B cell (primary cell): ENCODE measurements around the gene MYH10. TPM values are rescaled to one million over a fixed set of nuclear protein-coding genes. Genes with fewer than 3 reads are reported as not detected.

Source experiments
- ATAC-seq: fragments of 200-7000 bp; cut with Tn5 transposase; one replicate; pipeline ENCODE4 v1.10.0; 2021; ENCODE audit warnings: low read depth, mild to moderate bottlenecking, moderate number of reproducible peaks, moderate library complexity
- CTCF ChIA-PET: fragments of 350-600 bp; sonication (Branson Sonifier 250); formaldehyde crosslinking; loops from one replicate; lab custom pipeline; 2021; ENCODE audit warnings: antibody characterized with exemption, inconsistent platforms; lab: Charles Lee
- POLR2A ChIA-PET: fragments of 350-600 bp; sonication (Branson Sonifier 250); formaldehyde crosslinking; loops from one replicate; lab custom pipeline; 2021; ENCODE audit warnings: antibody characterized with exemption; lab: Charles Lee
- DNase-seq: peaks from one replicate; pipeline ENCODE4 v3.0.0; 2013
- H2AFZ ChIP-seq: 2 replicates; pipeline ENCODE4 v1.6.1; 2012; ENCODE audit warnings: mild to moderate bottlenecking, low read depth, low read length; ENCODE audit not compliant: insufficient read depth, poor library complexity, severe bottlenecking
- H3K27ac ChIP-seq, 2 donors: 1 replicate in 1 of 2; 2 replicates in 1 of 2; pipeline ENCODE4 v1.5.1; 2012 to 2013; ENCODE audit warnings: low read length in 2 of 2, mild to moderate bottlenecking in 2 of 2, moderate library complexity in 1 of 2
- H3K27me3 ChIP-seq, 4 experiments: fragments of 200-600 bp in 1 of 4; sonication (generic) in 1 of 4; replicated peaks in 1 of 4; 1 replicate in 2 of 4; 2 replicates in 2 of 4; pipeline versions ENCODE4 v1.6.1 to v1.7.0; 2013 to 2016; ENCODE audit warnings: low read length in 3 of 4, mild to moderate bottlenecking in 2 of 4, mixed read lengths in 1 of 4, moderate library complexity in 1 of 4; ENCODE audit not compliant: insufficient read depth in 4 of 4, control insufficient read depth in 3 of 4; ENCODE audit errors: control extremely low read depth in 1 of 4
- H3K36me3 ChIP-seq, 2 experiments: replicated peaks in 1 of 2; 1 replicate in 1 of 2; 2 replicates in 1 of 2; pipeline versions ENCODE4 v1.6.1 to v1.7.1; 2013; ENCODE audit warnings: low read length in 1 of 2; ENCODE audit not compliant: insufficient read depth in 2 of 2, control insufficient read depth in 1 of 2; ENCODE audit errors: control extremely low read depth in 1 of 2, extremely low read depth in 1 of 2
- H3K4me1 ChIP-seq, 2 donors: fragments of 200-600 bp in 1 of 2; sonication (generic) in 1 of 2; 1 replicate in 1 of 2; 2 replicates in 1 of 2; pipeline versions ENCODE4 v1.5.1 to v1.6.1; 2013 to 2017; ENCODE audit warnings: low read length in 2 of 2; ENCODE audit not compliant: control insufficient read depth in 2 of 2, insufficient read depth in 2 of 2
- H3K4me2 ChIP-seq: replicated peaks from 2 replicates; pipeline ENCODE3; 2012; ENCODE audit warnings: mild to moderate bottlenecking, low read depth, low read length; ENCODE audit not compliant: poor library complexity, severe bottlenecking
- H3K4me3 ChIP-seq, 5 experiments: fragments of 200-600 bp in 1 of 5; sonication (generic) in 1 of 5; 1 replicate in 3 of 5; 2 replicates in 2 of 5; pipeline versions ENCODE4 v1.5.1 to v1.7.0; 2011 to 2016; ENCODE audit warnings: low read length in 4 of 5, mild to moderate bottlenecking in 4 of 5, low read depth in 2 of 5, control low read depth in 1 of 5, moderate library complexity in 1 of 5; ENCODE audit not compliant: insufficient read depth in 1 of 5; ENCODE audit errors: control extremely low read depth in 1 of 5, extremely low read depth in 1 of 5
- H3K79me2 ChIP-seq: fragments of 200-600 bp; sonication (generic); one replicate; pipeline ENCODE4 v1.6.0; 2016; ENCODE audit warnings: low read length; ENCODE audit not compliant: control insufficient read depth, insufficient read depth
- H3K9ac ChIP-seq: fragments of 200-600 bp; sonication (generic); 2 replicates; pipeline ENCODE4 v1.6.1; 2017; ENCODE audit warnings: mild to moderate bottlenecking, low read length, moderate library complexity
- H3K9me3 ChIP-seq, 3 donors: one replicate each; pipeline versions ENCODE4 v1.6.1 to v1.7.1; 2013; ENCODE audit warnings: low read length in 2 of 3; ENCODE audit not compliant: control insufficient read depth in 2 of 3, insufficient read depth in 1 of 3; ENCODE audit errors: control extremely low read depth in 1 of 3
- H4K20me1 ChIP-seq: 2 replicates; pipeline ENCODE4 v1.6.0; 2012; ENCODE audit warnings: mild to moderate bottlenecking, low read length; ENCODE audit not compliant: insufficient read depth, control insufficient read depth, poor library complexity, severe bottlenecking
- H3K27ac Mint-ChIP-seq: one replicate; pipeline ENCODE4 v1.8.0; 2021; ENCODE audit warnings: mixed read lengths
- H3K27me3 Mint-ChIP-seq: one replicate; pipeline ENCODE4 v1.8.0; 2021; ENCODE audit warnings: mixed read lengths
- H3K4me1 Mint-ChIP-seq: one replicate; pipeline ENCODE4 v1.8.0; 2021; ENCODE audit warnings: mixed read lengths
- H3K4me3 Mint-ChIP-seq: one replicate; pipeline ENCODE4 v1.8.0; 2021; ENCODE audit warnings: mixed read lengths
- H3K9me3 Mint-ChIP-seq: one replicate; pipeline ENCODE4 v1.8.0; 2022; ENCODE audit warnings: mixed read lengths; ENCODE audit not compliant: insufficient read depth
- EZH2 ChIP-seq: IDR thresholded peaks from 2 replicates; pipeline ENCODE4 v1.6.1; 2012; ENCODE audit warnings: borderline replicate concordance, low read depth, mild to moderate bottlenecking, moderate library complexity, low read length; ENCODE audit not compliant: insufficient read depth, poor library complexity, severe bottlenecking
- WGBS: methylation state at CpG from one replicate; pipeline ENCODE4 v1.1.5; 2013; ENCODE audit warnings: missing lambda C conversion rate; ENCODE audit not compliant: insufficient coverage; 5-methylcytosine and 5-hydroxymethylcytosine counted together
- intact Hi-C: fragments of 100-400 bp; cut with micrococcal nuclease; formaldehyde crosslinking; loops from one replicate; pipeline ENCODE4 v1.10.0; 2022
- polyA plus RNA-seq: library from polyadenylated mRNA; depleted of rRNA; stranded (reverse); fragments of >200 nt; gene quantifications from 2 replicates; pipeline ENCODE4 v1.2.3, GENCODE V29; 2012
- total RNA-seq, 2 donors: library from RNA; stranded (reverse); fragments of 120-200 nt in 1 of 2; gene quantifications; 1 replicate in 1 of 2; 2 replicates in 1 of 2; pipeline versions ENCODE4 v1.2.3 to v1.2.4, GENCODE V29; 2013 to 2022
- TF ChIP-seq, protein P1 (sequence below): fragments of 200-600 bp; IDR thresholded peaks from one replicate; pipeline ENCODE4 v1.8.0; 2022; ENCODE audit warnings: antibody characterized with exemption, mild to moderate bottlenecking

Gene MYH10
- total and polyA plus RNA-seq, 2 donors (not counting 1 experiment from before 2014, with no cell fraction given): 0.04 to 1.7 TPM

DNA sequence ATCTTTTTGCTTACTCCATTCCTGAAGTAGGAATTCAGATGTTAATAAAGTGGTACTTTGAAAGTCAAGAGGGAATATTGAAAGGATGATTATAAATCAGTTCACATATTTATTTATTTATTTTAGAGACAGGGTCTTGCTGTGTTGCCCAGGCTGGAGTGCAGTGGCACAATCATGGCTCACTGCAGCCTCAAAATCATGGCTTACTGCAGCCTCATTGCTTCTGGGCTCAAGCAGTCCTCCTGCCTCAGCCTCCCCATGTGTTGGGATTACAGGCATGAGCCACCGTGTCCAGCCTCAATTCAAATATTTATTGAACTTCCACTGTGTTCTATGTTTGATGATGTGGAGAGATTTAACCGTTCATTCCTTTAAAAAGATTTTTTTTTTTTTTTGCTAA, 188.2 kb downstream of the MYH10 start:
- Histone ChIP-seq H3K36me3 (peaks cover 2 to 54% of the 10 kb centered on the region in 2 experiments), H4K20me1 (peaks cover 85% of the 10 kb centered on the region), H3K27me3 (no peaks in the 10 kb centered on the region), H2AFZ (no peak overlapping the region), H3K4me3 (no peak overlapping the region), H3K9ac (no peak overlapping the region), H3K9me3 (no peaks in the 10 kb centered on the region), H3K4me2 (peak overlapping the region; percentile 2), H3K27ac (no peak overlapping the region), H3K4me1 (peaks cover 16 to 21% of the 10 kb centered on the region in 2 donors), H3K79me2 (peaks cover 89% of the 10 kb centered on the region)
- intact Hi-C loops: no loop called here
- Mint-ChIP-seq H3K4me3 (no peak overlapping the region), H3K27ac (no peak overlapping the region), H3K27me3 (no peaks in the 10 kb centered on the region), H3K4me1 (peaks cover 52% of the 10 kb centered on the region), H3K9me3 (no peaks in the 10 kb centered on the region)
- no peak for ATAC-seq
- CTCF ChIA-PET: no interaction called here
- POLR2A ChIA-PET: no interaction called here
- DNase-seq: no peak
- WGBS: no CpG with 5 or more reads among the region's 2 CpGs
- no peak for TF ChIP-seq EZH2

DNA sequence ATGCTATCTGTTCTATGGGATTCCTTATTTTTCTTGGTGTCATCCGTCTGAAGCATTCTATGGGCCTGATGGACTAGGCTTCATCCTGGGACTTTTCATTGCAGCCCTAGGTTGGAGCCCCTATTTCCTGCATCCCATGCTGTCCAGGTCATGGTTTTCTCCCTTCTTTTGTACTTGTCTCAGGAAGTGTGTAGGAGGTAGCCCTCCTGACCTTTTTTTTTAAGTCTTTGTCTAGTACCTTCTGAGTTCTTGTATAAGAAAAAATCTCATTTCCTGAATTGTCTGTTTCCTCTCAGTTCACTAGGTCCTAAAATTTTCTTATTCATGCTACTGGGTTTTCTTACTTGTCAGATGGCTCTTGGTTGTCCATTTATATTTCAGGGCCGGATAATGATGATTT, 188.8 kb downstream of the MYH10 start:
- Histone ChIP-seq H3K4me2 (peak overlapping the region; percentile 2), H3K4me3 (no peak overlapping the region), H2AFZ (no peak overlapping the region), H3K27me3 (no peaks in the 10 kb centered on the region), H3K79me2 (peaks cover 89% of the 10 kb centered on the region), H4K20me1 (peaks cover 79% of the 10 kb centered on the region), H3K9ac (no peak overlapping the region), H3K4me1 (peaks cover 21 to 26% of the 10 kb centered on the region in 2 donors), H3K27ac (peak overlapping the region in 1 of 2 donors; percentile 49), H3K36me3 (peaks cover 2 to 47% of the 10 kb centered on the region in 2 experiments), H3K9me3 (no peaks in the 10 kb centered on the region)
- DNase-seq (no peak), ATAC-seq (no peak)
- CTCF ChIA-PET: no interaction called here
- peak overlapping the region; percentile 42 for H3K27ac Mint-ChIP-seq
- no peaks in the 10 kb centered on the region for H3K27me3 Mint-ChIP-seq
- H3K4me1 Mint-ChIP-seq: peaks cover 56% of the 10 kb centered on the region
- WGBS: no CpG with 5 or more reads among the region's 2 CpGs
- no peak overlapping the region for H3K4me3 Mint-ChIP-seq
- POLR2A ChIA-PET: interaction anchor here (0.6 kb wide), 1 partner anchor 1567 kb away, joined by 8 read pairs; no protein-coding TSS in a partner anchor
- no peak for TF ChIP-seq EZH2
- TF ChIP-seq, protein P1, sequence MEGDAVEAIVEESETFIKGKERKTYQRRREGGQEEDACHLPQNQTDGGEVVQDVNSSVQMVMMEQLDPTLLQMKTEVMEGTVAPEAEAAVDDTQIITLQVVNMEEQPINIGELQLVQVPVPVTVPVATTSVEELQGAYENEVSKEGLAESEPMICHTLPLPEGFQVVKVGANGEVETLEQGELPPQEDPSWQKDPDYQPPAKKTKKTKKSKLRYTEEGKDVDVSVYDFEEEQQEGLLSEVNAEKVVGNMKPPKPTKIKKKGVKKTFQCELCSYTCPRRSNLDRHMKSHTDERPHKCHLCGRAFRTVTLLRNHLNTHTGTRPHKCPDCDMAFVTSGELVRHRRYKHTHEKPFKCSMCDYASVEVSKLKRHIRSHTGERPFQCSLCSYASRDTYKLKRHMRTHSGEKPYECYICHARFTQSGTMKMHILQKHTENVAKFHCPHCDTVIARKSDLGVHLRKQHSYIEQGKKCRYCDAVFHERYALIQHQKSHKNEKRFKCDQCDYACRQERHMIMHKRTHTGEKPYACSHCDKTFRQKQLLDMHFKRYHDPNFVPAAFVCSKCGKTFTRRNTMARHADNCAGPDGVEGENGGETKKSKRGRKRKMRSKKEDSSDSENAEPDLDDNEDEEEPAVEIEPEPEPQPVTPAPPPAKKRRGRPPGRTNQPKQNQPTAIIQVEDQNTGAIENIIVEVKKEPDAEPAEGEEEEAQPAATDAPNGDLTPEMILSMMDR: no peak
- H3K9me3 Mint-ChIP-seq: no peaks in the 10 kb centered on the region
- intact Hi-C loops: no loop called here
